K562 (cell line): ENCODE measurements around the gene GLRA3. TPM values are rescaled to one million over a fixed set of nuclear protein-coding genes. Genes with fewer than 3 reads are reported as not detected.

Source experiments
- ATAC-seq: fragments of 200-7000 bp; cut with Tn5 transposase; 3 replicates; pipeline ENCODE4 v1.9.1; 2020; ENCODE audit warnings: moderate library complexity
- BruUV-seq: library from RNA; stranded (reverse); fragments of 400-500 nt; replicated peaks from 2 replicates; lab custom pipeline; 2021; lab: Mats Ljungman, UMichigan
- CTCF ChIA-PET: fragments of 300-600 bp; formaldehyde crosslinking; extraction: SDS; loops from one replicate; lab custom pipeline; 2021; ENCODE audit warnings: low intra/inter-chr PET ratio; lab: Yijun Ruan, JAX
- POLR2A ChIA-PET: fragments of 300-600, 350-650 bp; sonication (Branson Sonifier 250); formaldehyde crosslinking; extraction: SDS; loops from one replicate; lab custom pipeline; 2021; ENCODE audit warnings: antibody characterized with exemption, inconsistent platforms; lab: Yijun Ruan, JAX
- DNase-seq, 4 experiments: peaks; one replicate each; pipeline versions ENCODE4 v3.0.0 to v3.0.0-alpha.2; 2011 to 2018; ENCODE audit warnings: low spot score in 3 of 4, mixed read lengths in 3 of 4; ENCODE audit errors: extremely low read depth in 1 of 4
- FAIRE-seq: peaks from 2 replicates; lab custom pipeline; 2011; peaks lifted over from hg19 to GRCh38; lab: Jason Lieb, UNC
- H2AFZ ChIP-seq: 2 replicates; pipeline ENCODE4 v1.6.0; 2011; ENCODE audit warnings: low read depth, low read length, control low read depth, inconsistent platforms
- H3K27ac ChIP-seq: fragments of 200-600 bp; 3 replicates; pipeline ENCODE4 v1.8.0; 2011; ENCODE audit warnings: low read depth, mild to moderate bottlenecking, control low read depth, inconsistent platforms, low read length, moderate library complexity, mixed read lengths; ENCODE audit errors: extremely low read depth
- H3K27me3 ChIP-seq, 2 experiments: fragments of 300-600 bp in 1 of 2; 2 replicates in 1 of 2; 3 replicates in 1 of 2; pipeline versions ENCODE4 v1.6.0 to v1.8.0; 2011; ENCODE audit warnings: inconsistent platforms in 2 of 2, low read length in 2 of 2, mild to moderate bottlenecking in 1 of 2, mixed read lengths in 1 of 2, moderate library complexity in 1 of 2; ENCODE audit not compliant: control insufficient read depth in 2 of 2, insufficient read depth in 2 of 2
- H3K36me3 ChIP-seq: fragments of 300-600 bp; 3 replicates; pipeline ENCODE4 v1.8.0; 2011; ENCODE audit warnings: mild to moderate bottlenecking, low read length, inconsistent platforms; ENCODE audit not compliant: control insufficient read depth, insufficient read depth
- H3K4me1 ChIP-seq, 2 experiments: fragments of 200-600 bp in 1 of 2; replicated peaks in 1 of 2; 2 replicates in 1 of 2; 3 replicates in 1 of 2; pipeline versions ENCODE4 v1.5.1 to v1.8.0; 2011; ENCODE audit warnings: inconsistent platforms in 2 of 2, low read length in 2 of 2, mild to moderate bottlenecking in 1 of 2, mixed read lengths in 1 of 2, moderate library complexity in 1 of 2; ENCODE audit not compliant: control insufficient read depth in 2 of 2, insufficient read depth in 2 of 2
- H3K4me2 ChIP-seq: 2 replicates; pipeline ENCODE4 v1.6.1; 2011; ENCODE audit warnings: low read length, control low read depth, inconsistent platforms, mixed read lengths; ENCODE audit not compliant: insufficient read depth
- H3K4me3 ChIP-seq: fragments of 200-600 bp; sonication (generic), shearing (Covaris generic); 2 replicates; pipeline ENCODE4 v1.5.1; 2016; ENCODE audit warnings: control low read depth, inconsistent platforms
- H3K79me2 ChIP-seq: fragments of 200-600 bp; 3 replicates; pipeline ENCODE4 v1.8.0; 2011; ENCODE audit warnings: low read length, inconsistent platforms; ENCODE audit not compliant: control insufficient read depth, insufficient read depth
- H3K9ac ChIP-seq, 2 experiments: 2 replicates each; pipeline versions ENCODE4 v1.6.0 to v1.6.1; 2011; ENCODE audit warnings: low read depth in 2 of 2, low read length in 2 of 2, control low read depth in 1 of 2, inconsistent platforms in 1 of 2, mild to moderate bottlenecking in 1 of 2, mixed read lengths in 1 of 2; ENCODE audit not compliant: insufficient read depth in 1 of 2
- H3K9me1 ChIP-seq: one replicate; pipeline ENCODE4 v1.6.0; 2011; ENCODE audit warnings: inconsistent platforms, mild to moderate bottlenecking, low read length, moderate library complexity; ENCODE audit not compliant: control insufficient read depth, insufficient read depth
- H3K9me3 ChIP-seq: replicated peaks from 2 replicates; pipeline ENCODE4 v1.5.1; 2011; ENCODE audit warnings: low read depth, low read length, inconsistent platforms; ENCODE audit not compliant: control insufficient read depth, insufficient read depth
- H4K20me1 ChIP-seq: replicated peaks from 2 replicates; pipeline ENCODE4 v1.6.1; 2011; ENCODE audit warnings: low read length, inconsistent platforms, mixed read lengths; ENCODE audit not compliant: control insufficient read depth, insufficient read depth
- GTF2A2 ChIP-seq: IDR thresholded peaks from 2 replicates; pipeline ENCODE4 v1.6.1; 2016; ENCODE audit warnings: mild to moderate bottlenecking, missing genetic modification characterization, missing compliant biosample characterization
- GTF3C2 ChIP-seq: IDR thresholded peaks from 3 replicates; pipeline ENCODE4 v1.6.1; 2011; ENCODE audit warnings: borderline replicate concordance, mild to moderate bottlenecking, moderate library complexity; ENCODE audit not compliant: insufficient read length; ENCODE audit errors: extremely low read depth
- HOXB6 ChIP-seq: fragments of 250-450 bp; sonication (Bioruptor Pico); IDR thresholded peaks from 2 replicates; pipeline ENCODE4 v1.5.1; 2022; ENCODE audit warnings: mild to moderate bottlenecking, borderline replicate concordance
- ILK ChIP-seq: fragments of 450-650 bp; IDR thresholded peaks from 2 replicates; pipeline ENCODE4 v1.6.1; 2016; ENCODE audit warnings: missing genetic modification characterization, low read depth, mild to moderate bottlenecking, missing compliant biosample characterization, moderate library complexity, borderline replicate concordance
- MLLT1 ChIP-seq, 2 experiments: fragments of 450-650 bp; IDR thresholded peaks; 2 replicates each; pipeline ENCODE4 v1.6.1; 2016
- RHOXF2B ChIP-seq: fragments of 250-450 bp; sonication (Bioruptor Pico); conservative IDR thresholded peaks from 2 replicates; pipeline ENCODE4 v1.5.1; 2021
- SAP30 ChIP-seq: fragments of 200-600 bp; sonication (generic); IDR thresholded peaks from 2 replicates; pipeline ENCODE4 v1.6.1; 2012; ENCODE audit warnings: borderline replicate concordance, low read depth, mild to moderate bottlenecking, moderate library complexity, low read length, control low read depth, inconsistent platforms; ENCODE audit not compliant: insufficient read depth, poor library complexity, severe bottlenecking
- YY1 ChIP-seq, 3 experiments: IDR thresholded peaks; 2 replicates each; pipeline ENCODE4 v1.6.1; 2011; ENCODE audit warnings: low read length in 2 of 3, mild to moderate bottlenecking in 2 of 3, moderate library complexity in 2 of 3, borderline replicate concordance in 1 of 3, control low read depth in 1 of 3, low read depth in 1 of 3; ENCODE audit not compliant: insufficient read depth in 3 of 3, insufficient replicate concordance in 2 of 3, control insufficient read depth in 1 of 3, insufficient read length in 1 of 3; ENCODE audit errors: extremely low read depth in 1 of 3
- WGBS: fragments of 100-300 bp; shearing (Covaris generic); methylation state at CpG from one replicate; pipeline ENCODE4 v1.1.6; 2016; ENCODE audit warnings: low coverage, mixed read lengths; ENCODE audit not compliant: insufficient coverage; ENCODE audit errors: missing lambda C conversion rate; 5-methylcytosine and 5-hydroxymethylcytosine counted together
- in situ Hi-C: fragments of 300-500 bp; cut with MboI; formaldehyde crosslinking; loops from 4 replicates; pipeline ENCODE4 v1.15.0; 2018; ENCODE audit warnings: inconsistent platforms, mixed read lengths
- intact Hi-C: fragments of 100-400 bp; cut with micrococcal nuclease; formaldehyde crosslinking; loops from 2 replicates; pipeline ENCODE4 v1.14.2; 2022
- polyA plus RNA-seq, 8 experiments: library from polyadenylated mRNA; depleted of rRNA in 4 of 8; stranded (reverse) in 5 of 8; unstranded in 3 of 8; fragments of >200 nt; fragmentation: Nextera tagmentation in 2 of 8; fragmentation: Illumina TruSeq in 1 of 8; extraction: Ambion mirVana in 2 of 8; extraction: Trizol in 1 of 8; gene quantifications; 2 replicates each; pipeline versions ENCODE4 v1.2.1 to v1.2.3, GENCODE V29; 2011 to 2014; ENCODE audit warnings: inconsistent platforms in 1 of 8, missing spikeins in 1 of 8
- total RNA-seq, 7 experiments: library from RNA; depleted of rRNA in 6 of 7; stranded (reverse); fragments of >200 nt in 6 of 7; fragmentation: Illumina TruSeq in 2 of 7; extraction: Trizol in 2 of 7; gene quantifications; 2 replicates each; pipeline versions ENCODE4 v1.2.1 to v1.2.3, GENCODE V29; 2011 to 2021; ENCODE audit warnings: low replicate concordance in 1 of 7

The GLRA3 gene
- total and polyA plus RNA-seq, 9 of the 15 experiments (the other 6 are each of a cell fraction or from before 2014, with no cell fraction given) = 0.06 to 0.14 (median 0.08) TPM; not detected in 2

GRCh38 chr4:174865418-174865985 is 36.5 kb upstream of the GLRA3 start:
- Histone ChIP-seq H3K27ac (no peak overlapping the region), H3K9ac (no peak overlapping the region), H3K9me3 (no peaks in the 10 kb centered on the region), H3K9me1 (no peaks in the 10 kb centered on the region), H3K27me3 (no peaks in the 10 kb centered on the region), H3K36me3 (no peaks in the 10 kb centered on the region), H3K4me1 (no peaks in the 10 kb centered on the region), H3K4me2 (no peak overlapping the region), H3K4me3 (no peak overlapping the region), H4K20me1 (no peaks in the 10 kb centered on the region), H3K79me2 (no peaks in the 10 kb centered on the region), H2AFZ (no peak overlapping the region)
- ChIA-PET CTCF (no interaction called here), POLR2A (no interaction called here)
- FAIRE-seq (no peak), ATAC-seq (no peak), DNase-seq (no peak)
- in situ Hi-C loops = no loop called here
- TF ChIP-seq HOXB6 (CRISPR knock-in tag) = no peak
- TF ChIP-seq GTF2A2 (tag) = no peak
- TF ChIP-seq MLLT1 (IDR thresholded peaks at IDR 0.05) = no peak
- TF ChIP-seq SAP30 = no peak
- no peak for TF ChIP-seq YY1 (IDR thresholded peaks at IDR 0.05; ENCODE audit: borderline replicate concordance in 1 of 3, control insufficient read depth in 1 of 3, extremely low read depth in 1 of 3, insufficient read depth in 3 of 3, insufficient read length in 1 of 3, insufficient replicate concordance in 2 of 3, low read depth in 1 of 3, low read length in 2 of 3)
- no peak for TF ChIP-seq GTF3C2
- no peak for TF ChIP-seq ILK (tag)
- TF ChIP-seq RHOXF2B = no peak
- intact Hi-C loops = no loop called here
- no TSS peak for BruUV-seq
- 0% methylated on average over 1 of the region's 1 CpG for WGBS
